HG03469 (cell line): ENCODE measurements around the gene ANKH.

Experiments used
- ATAC-seq: cut with Tn5 transposase; IDR thresholded peaks from one replicate; pipeline ENCODE4 v1.9.1; 2021; ENCODE audit warnings: mild to moderate bottlenecking, moderate library complexity, moderate number of reproducible peaks; ENCODE audit not compliant: unreplicated experiment

ANKH gene

GRCh38 chr5:14767053-14767452 lies 104.5 kb downstream of the ANKH start:
- no peak for ATAC-seq

GRCh38 chr5:14766584-14766983 lies 105.0 kb downstream of the ANKH start:
- ATAC-seq: no peak

- ATAC-seq: no peak
These were observed 106.0 kb downstream of the ANKH start for GRCh38 chr5:14765587-14765986.

GRCh38 chr5:14762549-14763216 lies 108.9 kb downstream of the ANKH start:
- ATAC-seq: no peak

- no peak for ATAC-seq
These were observed 111.0 kb downstream of the ANKH start for GRCh38 chr5:14760548-14761002.

- no peak for ATAC-seq
These were observed 111.6 kb downstream of the ANKH start for GRCh38 chr5:14759744-14760547.

- ATAC-seq: no peak
These were observed 113.7 kb downstream of the ANKH start for GRCh38 chr5:14757850-14758249.

- no peak for ATAC-seq
These were observed 115.1 kb downstream of the ANKH start for GRCh38 chr5:14756478-14756877.

- no peak for ATAC-seq
These were observed 117.6 kb downstream of the ANKH start for GRCh38 chr5:14753947-14754346.

GRCh38 chr5:14753292-14753691 lies 118.3 kb downstream of the ANKH start:
- no peak for ATAC-seq

GRCh38 chr5:14752497-14753071 lies 119.0 kb downstream of the ANKH start:
- no peak for ATAC-seq

GRCh38 chr5:14750712-14751111 lies 120.9 kb downstream of the ANKH start:
- no peak for ATAC-seq

GRCh38 chr5:14749579-14750101 lies 121.9 kb downstream of the ANKH start:
- no peak for ATAC-seq

GRCh38 chr5:14748180-14748900 lies 123.2 kb downstream of the ANKH start:
- ATAC-seq: no peak

GRCh38 chr5:14745753-14746152 lies 125.8 kb downstream of the ANKH start:
- ATAC-seq: no peak

- no peak for ATAC-seq
These were observed 126.4 kb downstream of the ANKH start for GRCh38 chr5:14745188-14745563.

GRCh38 chr5:14744296-14745187 lies 127.0 kb downstream of the ANKH start:
- ATAC-seq: no peak

GRCh38 chr5:14743601-14744295 lies 127.8 kb downstream of the ANKH start:
- no peak for ATAC-seq

GRCh38 chr5:14742498-14742897 lies 129.1 kb downstream of the ANKH start:
- ATAC-seq: no peak
